Measurements from ENCODE around the gene TMEM154.

DNA sequence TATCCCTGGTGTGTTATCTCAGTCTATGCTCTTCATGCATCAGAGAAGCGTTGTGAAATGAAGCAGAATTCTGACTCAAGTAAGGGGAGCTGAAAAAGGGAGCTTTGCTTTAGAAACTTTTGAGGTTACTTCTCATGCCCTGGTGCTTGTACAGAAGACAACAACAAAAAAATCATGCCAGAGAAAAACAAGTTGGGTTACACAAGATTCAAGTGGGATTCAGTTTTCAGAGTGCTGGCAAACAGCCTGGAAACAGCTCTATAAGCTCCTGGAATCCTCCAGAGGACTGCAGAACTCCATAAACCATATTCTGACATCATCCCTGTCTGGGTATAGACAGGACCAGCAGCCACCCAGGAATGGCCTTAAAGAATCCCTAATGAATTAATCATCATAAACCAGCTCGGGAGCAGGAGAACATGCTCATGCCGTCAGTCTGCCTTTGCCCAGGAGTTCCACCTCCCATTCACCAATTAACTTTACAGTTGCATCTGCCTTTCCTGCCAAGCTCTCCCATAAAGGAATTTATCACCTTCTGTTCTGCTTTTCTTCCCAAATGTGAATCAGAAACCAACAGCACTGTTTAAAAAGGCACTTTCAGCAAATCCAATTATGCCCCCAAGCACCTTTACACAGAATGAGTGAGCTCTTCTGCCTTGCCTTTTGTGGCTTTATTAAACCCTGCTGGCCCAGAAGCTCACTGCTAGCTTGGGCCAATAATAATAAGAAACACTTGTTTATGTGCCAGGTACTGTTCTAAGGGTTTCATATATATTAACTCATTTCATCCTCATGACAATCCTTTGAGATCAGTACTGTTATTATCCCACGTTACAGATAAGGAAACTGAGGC lies 89.4 kb downstream of the TMEM154 start:
- TF ChIP-seq, protein P1, sequence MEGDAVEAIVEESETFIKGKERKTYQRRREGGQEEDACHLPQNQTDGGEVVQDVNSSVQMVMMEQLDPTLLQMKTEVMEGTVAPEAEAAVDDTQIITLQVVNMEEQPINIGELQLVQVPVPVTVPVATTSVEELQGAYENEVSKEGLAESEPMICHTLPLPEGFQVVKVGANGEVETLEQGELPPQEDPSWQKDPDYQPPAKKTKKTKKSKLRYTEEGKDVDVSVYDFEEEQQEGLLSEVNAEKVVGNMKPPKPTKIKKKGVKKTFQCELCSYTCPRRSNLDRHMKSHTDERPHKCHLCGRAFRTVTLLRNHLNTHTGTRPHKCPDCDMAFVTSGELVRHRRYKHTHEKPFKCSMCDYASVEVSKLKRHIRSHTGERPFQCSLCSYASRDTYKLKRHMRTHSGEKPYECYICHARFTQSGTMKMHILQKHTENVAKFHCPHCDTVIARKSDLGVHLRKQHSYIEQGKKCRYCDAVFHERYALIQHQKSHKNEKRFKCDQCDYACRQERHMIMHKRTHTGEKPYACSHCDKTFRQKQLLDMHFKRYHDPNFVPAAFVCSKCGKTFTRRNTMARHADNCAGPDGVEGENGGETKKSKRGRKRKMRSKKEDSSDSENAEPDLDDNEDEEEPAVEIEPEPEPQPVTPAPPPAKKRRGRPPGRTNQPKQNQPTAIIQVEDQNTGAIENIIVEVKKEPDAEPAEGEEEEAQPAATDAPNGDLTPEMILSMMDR (IDR thresholded peaks at IDR 0.05) = no peak
- TF ChIP-seq EP300 (IDR thresholded peaks at IDR 0.05; ENCODE audit: borderline replicate concordance in 1 of 2, low read depth in 1 of 2, low read length in 1 of 2) = peak in 1 of 2 experiments; percentile 40; a peak in 1 of 4 replicates
- no peak for TF ChIP-seq POLR2AphosphoS5 (IDR thresholded peaks at IDR 0.05; ENCODE audit: low read depth, low read length)
- TF ChIP-seq, protein P2, sequence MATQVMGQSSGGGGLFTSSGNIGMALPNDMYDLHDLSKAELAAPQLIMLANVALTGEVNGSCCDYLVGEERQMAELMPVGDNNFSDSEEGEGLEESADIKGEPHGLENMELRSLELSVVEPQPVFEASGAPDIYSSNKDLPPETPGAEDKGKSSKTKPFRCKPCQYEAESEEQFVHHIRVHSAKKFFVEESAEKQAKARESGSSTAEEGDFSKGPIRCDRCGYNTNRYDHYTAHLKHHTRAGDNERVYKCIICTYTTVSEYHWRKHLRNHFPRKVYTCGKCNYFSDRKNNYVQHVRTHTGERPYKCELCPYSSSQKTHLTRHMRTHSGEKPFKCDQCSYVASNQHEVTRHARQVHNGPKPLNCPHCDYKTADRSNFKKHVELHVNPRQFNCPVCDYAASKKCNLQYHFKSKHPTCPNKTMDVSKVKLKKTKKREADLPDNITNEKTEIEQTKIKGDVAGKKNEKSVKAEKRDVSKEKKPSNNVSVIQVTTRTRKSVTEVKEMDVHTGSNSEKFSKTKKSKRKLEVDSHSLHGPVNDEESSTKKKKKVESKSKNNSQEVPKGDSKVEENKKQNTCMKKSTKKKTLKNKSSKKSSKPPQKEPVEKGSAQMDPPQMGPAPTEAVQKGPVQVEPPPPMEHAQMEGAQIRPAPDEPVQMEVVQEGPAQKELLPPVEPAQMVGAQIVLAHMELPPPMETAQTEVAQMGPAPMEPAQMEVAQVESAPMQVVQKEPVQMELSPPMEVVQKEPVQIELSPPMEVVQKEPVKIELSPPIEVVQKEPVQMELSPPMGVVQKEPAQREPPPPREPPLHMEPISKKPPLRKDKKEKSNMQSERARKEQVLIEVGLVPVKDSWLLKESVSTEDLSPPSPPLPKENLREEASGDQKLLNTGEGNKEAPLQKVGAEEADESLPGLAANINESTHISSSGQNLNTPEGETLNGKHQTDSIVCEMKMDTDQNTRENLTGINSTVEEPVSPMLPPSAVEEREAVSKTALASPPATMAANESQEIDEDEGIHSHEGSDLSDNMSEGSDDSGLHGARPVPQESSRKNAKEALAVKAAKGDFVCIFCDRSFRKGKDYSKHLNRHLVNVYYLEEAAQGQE (IDR thresholded peaks at IDR 0.05; ENCODE audit: low read depth, low read length) = no peak
- TF ChIP-seq CHD2 (IDR thresholded peaks at IDR 0.05; ENCODE audit: low read length, partially characterized antibody) = no peak
- TF ChIP-seq NRF1 (IDR thresholded peaks at IDR 0.05; ENCODE audit: low read depth, low read length) = no peak
- TF ChIP-seq MXI1 (IDR thresholded peaks at IDR 0.05; ENCODE audit: low read depth, low read length) = no peak
- no peak for TF ChIP-seq RXRA (IDR thresholded peaks at IDR 0.05; ENCODE audit: borderline replicate concordance, low read depth)
- TF ChIP-seq RFX5 (IDR thresholded peaks at IDR 0.05; ENCODE audit: low read length) = no peak
- TF ChIP-seq, protein P3, sequence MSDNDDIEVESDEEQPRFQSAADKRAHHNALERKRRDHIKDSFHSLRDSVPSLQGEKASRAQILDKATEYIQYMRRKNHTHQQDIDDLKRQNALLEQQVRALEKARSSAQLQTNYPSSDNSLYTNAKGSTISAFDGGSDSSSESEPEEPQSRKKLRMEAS (IDR thresholded peaks at IDR 0.05; ENCODE audit: low read depth) = no peak
- TF ChIP-seq, protein P4, sequence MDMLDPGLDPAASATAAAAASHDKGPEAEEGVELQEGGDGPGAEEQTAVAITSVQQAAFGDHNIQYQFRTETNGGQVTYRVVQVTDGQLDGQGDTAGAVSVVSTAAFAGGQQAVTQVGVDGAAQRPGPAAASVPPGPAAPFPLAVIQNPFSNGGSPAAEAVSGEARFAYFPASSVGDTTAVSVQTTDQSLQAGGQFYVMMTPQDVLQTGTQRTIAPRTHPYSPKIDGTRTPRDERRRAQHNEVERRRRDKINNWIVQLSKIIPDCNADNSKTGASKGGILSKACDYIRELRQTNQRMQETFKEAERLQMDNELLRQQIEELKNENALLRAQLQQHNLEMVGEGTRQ (IDR thresholded peaks at IDR 0.05; ENCODE audit: borderline replicate concordance, low read depth, low read length) = no peak
- no peak for TF ChIP-seq YY1 (IDR thresholded peaks at IDR 0.05; ENCODE audit: low read depth)
- TF ChIP-seq GATA2 (CRISPR knock-in tag; IDR thresholded peaks at IDR 0.05) = no peak
